Smooth muscle cell (in vitro differentiated cells): ENCODE data around the gene SLC44A5. TPM values are rescaled to one million over a fixed set of nuclear protein-coding genes. Genes with fewer than 3 reads are reported as not detected.

Source experiments
- DNase-seq: peaks from one replicate; lab custom pipeline; 2025; ENCODE audit not compliant: unreplicated experiment; lab: John Stamatoyannopoulos, UW
- H2AFZ ChIP-seq: fragments of 200-600 bp; sonication (generic); 2 replicates; pipeline ENCODE4 v1.6.0; 2016; ENCODE audit warnings: antibody characterized with exemption, low read depth, mild to moderate bottlenecking
- H3F3A ChIP-seq: fragments of 200-600 bp; sonication (generic); 2 replicates; pipeline ENCODE4 v1.6.0; 2017; ENCODE audit warnings: antibody characterized with exemption, low read depth
- H3K27ac ChIP-seq: fragments of 200-600 bp; sonication (generic); 2 replicates; pipeline ENCODE4 v1.5.1; 2016; ENCODE audit warnings: low read depth, mild to moderate bottlenecking
- H3K27me3 ChIP-seq: fragments of 200-600 bp; sonication (generic); 2 replicates; pipeline ENCODE4 v1.6.1; 2016; ENCODE audit warnings: low read depth, mild to moderate bottlenecking
- H3K36me3 ChIP-seq: fragments of 200-600 bp; sonication (generic); 2 replicates; pipeline ENCODE4 v1.5.1; 2016; ENCODE audit warnings: low read depth
- H3K4me1 ChIP-seq: fragments of 200-600 bp; sonication (generic); 2 replicates; pipeline ENCODE4 v1.5.1; 2016; ENCODE audit warnings: low read depth
- H3K4me2 ChIP-seq: fragments of 200-600 bp; sonication (generic); 2 replicates; pipeline ENCODE4 v1.6.0; 2016; ENCODE audit warnings: mild to moderate bottlenecking
- H3K4me3 ChIP-seq: fragments of 200-600 bp; sonication (generic); 2 replicates; pipeline ENCODE4 v1.5.1; 2016; ENCODE audit warnings: mild to moderate bottlenecking
- H3K79me2 ChIP-seq: fragments of 200-600 bp; sonication (generic); 2 replicates; pipeline ENCODE4 v1.6.0; 2016; ENCODE audit warnings: low read depth, mild to moderate bottlenecking
- H3K9ac ChIP-seq: fragments of 200-600 bp; sonication (generic); 2 replicates; pipeline ENCODE4 v1.6.0; 2016; ENCODE audit warnings: low read depth
- H3K9me3 ChIP-seq: fragments of 200-600 bp; sonication (generic); replicated peaks from 2 replicates; pipeline ENCODE4 v1.5.1; 2016; ENCODE audit warnings: low read depth
- H4K20me1 ChIP-seq: fragments of 200-600 bp; sonication (generic); 2 replicates; pipeline ENCODE4 v1.6.0; 2016; ENCODE audit warnings: low read depth
- CTCF ChIP-seq: fragments of 200-600 bp; sonication (generic); IDR thresholded peaks from 2 replicates; pipeline ENCODE4 v1.5.1; 2017; ENCODE audit warnings: borderline replicate concordance, mild to moderate bottlenecking, antibody characterized with exemption; ENCODE audit not compliant: insufficient read depth, poor library complexity, severe bottlenecking
- WGBS: methylation state at CpG from one replicate; pipeline ENCODE4 v1.1.7; 2016; ENCODE audit warnings: low lambda C conversion rate; 5-methylcytosine and 5-hydroxymethylcytosine counted together
- polyA plus RNA-seq: library from polyadenylated mRNA; unstranded; fragments of >200 nt; fragmentation: Nextera tagmentation; extraction: Ambion mirVana; gene quantifications from 2 replicates; pipeline ENCODE4 v1.2.1, GENCODE V29; 2016
- total RNA-seq: library from RNA; depleted of rRNA; stranded (reverse); fragments of >200 nt; gene quantifications from 2 replicates; pipeline ENCODE4 v1.2.3, GENCODE V29; 2014

SLC44A5 gene
- total and polyA plus RNA-seq, 2 experiments from 2014 or later: 0.89 to 4.4 TPM

GRCh38 chr1:75554870-75555269, 56.0 kb downstream of the SLC44A5 start:
- H3K4me3 ChIP-seq: no peak overlapping the region
- H3K4me2 ChIP-seq: no peak overlapping the region
- no peak overlapping the region for H2AFZ ChIP-seq
- no peaks in the 10 kb centered on the region for H3F3A ChIP-seq
- H3K9me3 ChIP-seq: no peaks in the 10 kb centered on the region
- no peaks in the 10 kb centered on the region for H3K79me2 ChIP-seq
- H3K27me3 ChIP-seq: no peaks in the 10 kb centered on the region
- no peak for TF ChIP-seq CTCF
- H3K9ac ChIP-seq: no peak overlapping the region
- no peaks in the 10 kb centered on the region for H4K20me1 ChIP-seq
- WGBS: 93% methylated on average over 1 of the region's 1 CpG
- no peak overlapping the region for H3K27ac ChIP-seq
- no peak for DNase-seq
- H3K4me1 ChIP-seq: no peaks in the 10 kb centered on the region
- no peaks in the 10 kb centered on the region for H3K36me3 ChIP-seq

GRCh38 chr1:75554181-75554580, 56.7 kb downstream of the SLC44A5 start:
- 98% methylated on average over 2 of the region's 2 CpGs for WGBS

DNA sequence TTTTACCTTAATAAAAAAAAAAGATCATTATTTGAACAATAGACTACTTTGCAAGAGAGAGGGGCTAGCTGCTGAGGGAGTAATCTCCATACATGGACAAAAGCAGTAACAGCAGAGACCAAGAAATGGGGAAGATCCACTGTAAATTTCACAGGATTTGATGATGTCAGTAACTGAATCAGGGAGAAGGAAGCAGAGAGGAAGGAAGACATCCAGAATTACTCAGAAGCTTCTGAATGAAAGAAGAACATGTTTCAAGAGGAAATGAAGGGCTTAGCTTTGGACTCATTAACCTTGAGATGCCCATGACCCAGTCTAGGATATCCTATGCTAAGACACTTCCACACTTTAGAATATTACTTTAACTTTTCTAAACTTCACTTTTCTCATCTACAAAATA, 60.4 kb downstream of the SLC44A5 start:
- Histone ChIP-seq H3K9me3 (no peaks in the 10 kb centered on the region), H3K27me3 (no peaks in the 10 kb centered on the region), H3K36me3 (no peaks in the 10 kb centered on the region), H3K9ac (no peak overlapping the region), H3K79me2 (no peaks in the 10 kb centered on the region), H3K27ac (no peak overlapping the region), H3F3A (no peaks in the 10 kb centered on the region), H3K4me3 (no peak overlapping the region), H3K4me1 (no peaks in the 10 kb centered on the region), H4K20me1 (no peaks in the 10 kb centered on the region), H2AFZ (no peak overlapping the region), H3K4me2 (no peak overlapping the region)
- no peak for TF ChIP-seq CTCF
- DNase-seq: no peak

More at GRCh38 chr1:75554181-75554580, 56.7 kb downstream of the SLC44A5 start:
- H3K27ac ChIP-seq: no peak overlapping the region
- no peak overlapping the region for H3K9ac ChIP-seq
- H3K27me3 ChIP-seq: no peaks in the 10 kb centered on the region
- H3F3A ChIP-seq: no peaks in the 10 kb centered on the region
- H4K20me1 ChIP-seq: no peaks in the 10 kb centered on the region
- no peak overlapping the region for H2AFZ ChIP-seq
- H3K4me2 ChIP-seq: no peak overlapping the region
- H3K4me1 ChIP-seq: no peaks in the 10 kb centered on the region
- no peak for DNase-seq
- H3K36me3 ChIP-seq: no peaks in the 10 kb centered on the region
- no peaks in the 10 kb centered on the region for H3K79me2 ChIP-seq
- TF ChIP-seq CTCF: no peak
- H3K4me3 ChIP-seq: no peak overlapping the region
- no peaks in the 10 kb centered on the region for H3K9me3 ChIP-seq

DNA sequence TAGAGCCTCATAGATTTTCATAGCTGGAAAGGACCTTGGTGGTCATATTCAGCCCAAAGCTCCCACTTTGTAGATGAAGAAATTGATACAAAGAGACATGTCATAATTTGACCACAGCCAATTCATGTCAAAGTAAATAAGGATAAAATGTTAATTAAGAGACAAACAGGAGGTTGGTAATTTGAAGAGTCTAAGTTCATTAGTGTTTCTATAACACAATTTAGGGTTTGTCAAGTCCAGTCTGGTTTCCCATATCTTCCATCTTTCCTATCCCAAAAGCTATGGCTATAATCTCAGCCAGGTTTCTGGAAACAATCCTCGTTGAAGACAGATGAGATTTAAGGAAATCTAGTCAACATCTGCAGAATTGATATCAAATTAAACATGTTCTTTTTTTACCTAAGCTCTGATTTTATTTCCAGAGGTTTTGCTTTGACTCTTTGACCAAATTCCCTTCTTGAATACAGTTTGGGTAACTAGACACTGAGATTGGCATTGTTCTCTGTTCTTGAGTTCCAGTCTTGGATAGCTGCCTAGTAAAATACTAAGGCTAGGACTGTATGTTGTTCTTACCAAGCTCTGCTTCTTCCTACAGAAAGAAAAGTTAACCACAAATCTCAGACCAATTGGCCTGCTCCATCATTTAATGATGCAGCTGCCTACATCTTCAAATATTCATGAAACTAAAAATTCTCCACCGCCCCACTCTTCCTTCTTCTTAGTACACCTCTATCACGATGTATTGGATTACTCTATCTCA, 62.0 kb downstream of the SLC44A5 start:
- H3K4me1 ChIP-seq: no peaks in the 10 kb centered on the region
- H3K4me3 ChIP-seq: no peak overlapping the region
- DNase-seq: no peak
- H4K20me1 ChIP-seq: no peaks in the 10 kb centered on the region
- 95% methylated on average over 3 of the region's 3 CpGs for WGBS
- no peaks in the 10 kb centered on the region for H3K79me2 ChIP-seq
- no peaks in the 10 kb centered on the region for H3K27me3 ChIP-seq
- H2AFZ ChIP-seq: no peak overlapping the region
- no peak overlapping the region for H3K9ac ChIP-seq
- H3F3A ChIP-seq: no peaks in the 10 kb centered on the region
- H3K4me2 ChIP-seq: no peak overlapping the region
- no peak for TF ChIP-seq CTCF
- no peaks in the 10 kb centered on the region for H3K36me3 ChIP-seq
- H3K9me3 ChIP-seq: no peaks in the 10 kb centered on the region
- no peak overlapping the region for H3K27ac ChIP-seq
